CD14-positive monocyte (primary cell): ENCODE measurements around the gene MTCL3.

ENCODE experiments used
- DNase-seq, 3 donors: peaks; one replicate each; pipeline ENCODE4 v3.0.0-alpha.2; 2011 to 2022
- H2AFZ ChIP-seq: 2 replicates; pipeline ENCODE4 v1.6.0; 2012; ENCODE audit warnings: mild to moderate bottlenecking, low read depth, low read length, inconsistent platforms; ENCODE audit not compliant: insufficient read depth, poor library complexity, severe bottlenecking
- H3K27ac ChIP-seq, 2 donors: 1 replicate in 1 of 2; 2 replicates in 1 of 2; pipeline ENCODE4 v1.5.1; 2012 to 2013; ENCODE audit warnings: low read length in 2 of 2, control low read depth in 1 of 2, inconsistent platforms in 1 of 2, low read depth in 1 of 2, mild to moderate bottlenecking in 1 of 2
- H3K27me3 ChIP-seq, 2 donors: one replicate each; pipeline versions ENCODE4 v1.6.0 to v1.6.1; 2011 to 2013; ENCODE audit warnings: low read length in 2 of 2; ENCODE audit not compliant: control insufficient read depth in 2 of 2, insufficient read depth in 2 of 2
- H3K36me3 ChIP-seq, 2 donors: replicated peaks in 1 of 2; 1 replicate in 1 of 2; 2 replicates in 1 of 2; pipeline versions ENCODE4 v1.5.1 to v1.6.1; 2012 to 2013; ENCODE audit warnings: low read length in 2 of 2, control low read depth in 1 of 2, inconsistent platforms in 1 of 2, mild to moderate bottlenecking in 1 of 2; ENCODE audit not compliant: insufficient read depth in 2 of 2, control insufficient read depth in 1 of 2
- H3K4me1 ChIP-seq, 2 donors: 1 replicate in 1 of 2; 2 replicates in 1 of 2; pipeline versions ENCODE4 v1.5.1 to v1.6.1; 2012 to 2013; ENCODE audit warnings: low read length in 2 of 2, control low read depth in 1 of 2, inconsistent platforms in 1 of 2, mild to moderate bottlenecking in 1 of 2, moderate library complexity in 1 of 2; ENCODE audit not compliant: insufficient read depth in 2 of 2, control insufficient read depth in 1 of 2
- H3K4me2 ChIP-seq: replicated peaks from 2 replicates; pipeline ENCODE3; 2012; ENCODE audit warnings: low read length, moderate library complexity, mild to moderate bottlenecking; ENCODE audit not compliant: poor library complexity, severe bottlenecking; ENCODE audit errors: extremely low read depth
- H3K4me3 ChIP-seq, 3 experiments: fragments of 200-600 bp in 1 of 3; sonication (generic) in 1 of 3; replicated peaks in 1 of 3; 1 replicate in 2 of 3; 2 replicates in 1 of 3; pipeline ENCODE4 v1.5.1; 2011 to 2013; ENCODE audit warnings: low read length in 3 of 3, mild to moderate bottlenecking in 3 of 3, control low read depth in 2 of 3, low read depth in 2 of 3, inconsistent platforms in 1 of 3, moderate library complexity in 1 of 3
- H3K79me2 ChIP-seq: 2 replicates; pipeline ENCODE4 v1.6.0; 2012; ENCODE audit warnings: mild to moderate bottlenecking, control low read depth, inconsistent platforms, low read length, moderate library complexity; ENCODE audit not compliant: insufficient read depth
- H3K9ac ChIP-seq: 2 replicates; pipeline ENCODE4 v1.6.0; 2017; ENCODE audit warnings: low read length, mild to moderate bottlenecking; ENCODE audit not compliant: insufficient read depth, poor library complexity, severe bottlenecking
- H3K9me3 ChIP-seq, 2 donors: replicated peaks in 1 of 2; 1 replicate in 1 of 2; 2 replicates in 1 of 2; pipeline versions ENCODE4 v1.5.1 to v1.6.1; 2012 to 2013; ENCODE audit warnings: low read length in 2 of 2, control low read depth in 1 of 2; ENCODE audit not compliant: control insufficient read depth in 1 of 2, insufficient read depth in 1 of 2
- H4K20me1 ChIP-seq: 2 replicates; pipeline ENCODE4 v1.6.0; 2012; ENCODE audit warnings: mild to moderate bottlenecking, low read length, control low read depth, moderate library complexity; ENCODE audit not compliant: insufficient read depth
- H3K27ac Mint-ChIP-seq, 7 donors: one replicate each; pipeline ENCODE4 v1.8.0; 2020; ENCODE audit warnings: mild to moderate bottlenecking in 7 of 7, mixed read lengths in 7 of 7, moderate library complexity in 6 of 7, inconsistent platforms in 2 of 7
- H3K27me3 Mint-ChIP-seq, 3 donors: one replicate each; pipeline ENCODE4 v1.8.0; 2021 to 2022; ENCODE audit warnings: low read depth in 3 of 3, mild to moderate bottlenecking in 3 of 3, mixed read lengths in 3 of 3, moderate library complexity in 3 of 3, inconsistent platforms in 1 of 3
- H3K36me3 Mint-ChIP-seq, 2 donors: one replicate each; pipeline ENCODE4 v1.8.0; 2020; ENCODE audit warnings: mixed read lengths in 2 of 2, inconsistent platforms in 1 of 2, mild to moderate bottlenecking in 1 of 2
- H3K4me1 Mint-ChIP-seq: one replicate; pipeline ENCODE4 v1.8.0; 2020; ENCODE audit warnings: mild to moderate bottlenecking, mixed read lengths
- H3K4me3 Mint-ChIP-seq, 2 donors: one replicate each; pipeline ENCODE4 v1.8.0; 2020; ENCODE audit warnings: mild to moderate bottlenecking in 2 of 2, mixed read lengths in 2 of 2, moderate library complexity in 1 of 2
- H3K9me3 Mint-ChIP-seq, 7 donors: one replicate each; pipeline ENCODE4 v1.8.0; 2020 to 2022; ENCODE audit warnings: mixed read lengths in 7 of 7, mild to moderate bottlenecking in 6 of 7, moderate library complexity in 6 of 7, inconsistent platforms in 2 of 7
- CTCF ChIP-seq: fragments of 200-600 bp; IDR thresholded peaks from one replicate; pipeline ENCODE4 v1.8.0; 2022; ENCODE audit warnings: antibody characterized with exemption, mild to moderate bottlenecking
- WGBS: methylation state at CpG from one replicate; pipeline ENCODE4 v1.1.5; 2013; ENCODE audit warnings: missing lambda C conversion rate; ENCODE audit not compliant: insufficient coverage; 5-methylcytosine and 5-hydroxymethylcytosine counted together
- intact Hi-C, 2 donors: fragments of 100-400 bp; cut with micrococcal nuclease; formaldehyde crosslinking; loops; one replicate each; pipeline versions ENCODE4 v1.15.0 to v1.15.1; 2023

MTCL3 gene

GRCh38 chr6:127446356-127446755 is 72.8 kb downstream of the MTCL3 start:
- intact Hi-C loops, result no loop called here
- no peaks in the 10 kb centered on the region for H3K9me3 Mint-ChIP-seq
- no peaks in the 10 kb centered on the region for H4K20me1 ChIP-seq

GRCh38 chr6:127441881-127442280 is 77.3 kb downstream of the MTCL3 start:
- Mint-ChIP-seq H3K9me3 (no peaks in the 10 kb centered on the region), H3K27ac (no peak overlapping the region), H3K36me3 (no peaks in the 10 kb centered on the region), H3K4me1 (no peaks in the 10 kb centered on the region), H3K4me3 (no peak overlapping the region), H3K27me3 (peaks cover 0 to 8% (median 1%) of the 10 kb centered on the region in 3 donors)
- no peak overlapping the region for H3K27ac ChIP-seq
- no peak for DNase-seq
- no peaks in the 10 kb centered on the region for H3K36me3 ChIP-seq
- no peak for TF ChIP-seq CTCF
- no CpG with 5 or more reads among the region's 1 CpG for WGBS
- no peaks in the 10 kb centered on the region for H3K27me3 ChIP-seq
- no peaks in the 10 kb centered on the region for H4K20me1 ChIP-seq
- H3K4me1 ChIP-seq, result no peaks in the 10 kb centered on the region
- no peak overlapping the region for H3K4me2 ChIP-seq
- H3K79me2 ChIP-seq, result no peaks in the 10 kb centered on the region
- H3K4me3 ChIP-seq, result no peak overlapping the region
- intact Hi-C loops, result no loop called here
- H2AFZ ChIP-seq, result no peak overlapping the region
- H3K9ac ChIP-seq, result no peak overlapping the region
- no peaks in the 10 kb centered on the region for H3K9me3 ChIP-seq

More at GRCh38 chr6:127446356-127446755, 72.8 kb downstream of the MTCL3 start:
- Histone ChIP-seq H3K27ac (no peak overlapping the region), H3K9ac (no peak overlapping the region), H3K79me2 (no peaks in the 10 kb centered on the region), H2AFZ (no peak overlapping the region), H3K4me2 (no peak overlapping the region), H3K27me3 (no peaks in the 10 kb centered on the region), H3K9me3 (no peaks in the 10 kb centered on the region), H3K36me3 (no peaks in the 10 kb centered on the region), H3K4me3 (no peak overlapping the region), H3K4me1 (no peaks in the 10 kb centered on the region)
- TF ChIP-seq CTCF, result no peak
- Mint-ChIP-seq H3K36me3 (no peaks in the 10 kb centered on the region), H3K27me3 (peaks cover 0 to 4% (median 3%) of the 10 kb centered on the region in 3 donors), H3K4me3 (no peak overlapping the region), H3K27ac (no peak overlapping the region), H3K4me1 (peaks cover 2% of the 10 kb centered on the region)
- DNase-seq, result no peak
- 80% methylated on average over 5 of the region's 7 CpGs for WGBS
